Gastroesophageal sphincter (tissue), 4 donors: Measurements from ENCODE around the gene TSPAN15. TPM values are rescaled to one million over a fixed set of nuclear protein-coding genes. Genes with fewer than 3 reads are reported as not detected.

ENCODE experiments used
- ATAC-seq: fragments of 150-250 bp; one replicate; pipeline ENCODE4 v1.9.1; 2016; ENCODE audit warnings: mild to moderate bottlenecking, moderate library complexity
- H3K27ac ChIP-seq, 4 donors: fragments of 200-600 bp; sonication (generic) in 3 of 4; 1 replicate in 3 of 4; 2 replicates in 1 of 4; pipeline ENCODE4 v1.5.1; 2016 to 2019
- H3K27me3 ChIP-seq: fragments of 200-600 bp; sonication (generic); one replicate; pipeline ENCODE4 v1.5.1; 2019
- H3K36me3 ChIP-seq, 2 donors: fragments of 200-600 bp; sonication (generic); one replicate each; pipeline ENCODE4 v1.5.1; 2019; ENCODE audit warnings: control low read depth in 1 of 2
- H3K4me1 ChIP-seq, 3 donors: fragments of 200-600 bp; sonication (generic); 1 replicate in 2 of 3; 2 replicates in 1 of 3; pipeline ENCODE4 v1.5.1; 2016 to 2019; ENCODE audit warnings: control low read depth in 2 of 3
- H3K4me3 ChIP-seq, 2 donors: fragments of 200-600 bp; sonication (generic); one replicate each; pipeline ENCODE4 v1.5.1; 2019; ENCODE audit warnings: mild to moderate bottlenecking in 1 of 2, moderate library complexity in 1 of 2
- H3K9me3 ChIP-seq, 3 donors: fragments of 200-600 bp; sonication (generic); one replicate each; pipeline ENCODE4 v1.5.1; 2017 to 2019; ENCODE audit warnings: control low read depth in 2 of 3
- CTCF ChIP-seq, 4 experiments: fragments of 200-600 bp in 2 of 4; fragments of 450-650 bp in 2 of 4; sonication (generic) in 1 of 4; IDR thresholded peaks; one replicate each; pipeline ENCODE4 v1.5.1; 2017 to 2019; ENCODE audit warnings: antibody characterized with exemption in 4 of 4, mild to moderate bottlenecking in 2 of 4, moderate library complexity in 2 of 4
- EP300 ChIP-seq: sonication (generic); formaldehyde crosslinking; IDR thresholded peaks from one replicate; pipeline ENCODE4 v1.6.1; 2017; ENCODE audit warnings: antibody characterized with exemption, mild to moderate bottlenecking
- POLR2A ChIP-seq, 2 donors: fragments of 450-650 bp; IDR thresholded peaks; one replicate each; pipeline ENCODE4 v1.6.1; 2017; ENCODE audit warnings: antibody characterized with exemption in 2 of 2, mild to moderate bottlenecking in 2 of 2, moderate library complexity in 1 of 2
- POLR2AphosphoS5 ChIP-seq: sonication (generic); formaldehyde crosslinking; IDR thresholded peaks from one replicate; pipeline ENCODE4 v1.6.1; 2017; ENCODE audit warnings: antibody characterized with exemption
- WGBS, 2 donors: methylation state at CpG; one replicate each; pipeline ENCODE4 v1.1.5; 2018; ENCODE audit warnings: low coverage in 1 of 2; 5-methylcytosine and 5-hydroxymethylcytosine counted together
- total RNA-seq, 4 donors: library from RNA; depleted of rRNA; stranded (reverse); fragments of >200 nt; gene quantifications; one replicate each; pipeline ENCODE4 v1.1.0, GENCODE V29; 2016

TSPAN15 gene
- total RNA-seq, 4 donors from 2014 or later = 51.9 to 66.7 (median 58.1) TPM

DNA sequence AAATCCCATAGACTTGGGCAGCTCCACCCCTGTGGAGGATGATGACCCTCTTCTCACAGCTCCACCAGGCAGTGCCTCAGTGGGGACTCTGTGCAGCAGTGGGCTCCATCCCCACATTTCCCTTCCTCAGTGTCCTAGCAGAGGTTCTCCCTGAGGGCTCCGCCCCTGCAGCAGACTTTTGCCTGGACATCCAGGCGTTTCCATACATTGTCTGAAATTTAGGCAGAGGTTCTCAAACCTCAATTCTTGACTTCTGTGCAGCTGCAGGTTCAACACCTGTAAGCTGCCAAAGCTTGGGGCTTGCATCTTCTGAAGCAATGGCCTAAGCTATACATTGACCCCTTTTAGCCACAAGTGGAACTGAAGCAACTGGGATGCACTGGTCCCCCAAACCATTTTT lies 90.2 kb downstream of the TSPAN15 start:
- no peak for ATAC-seq
- no peaks in the 10 kb centered on the region for H3K27me3 ChIP-seq
- no peak overlapping the region for H3K4me3 ChIP-seq
- no peak overlapping the region for H3K27ac ChIP-seq
- TF ChIP-seq CTCF (IDR thresholded peaks at IDR 0.05) = no peak
- no CpG with 5 or more reads among the region's 2 CpGs for WGBS, 2 donors
- peaks cover 0 to 13% (median 0%) of the 10 kb centered on the region in 3 donors for H3K9me3 ChIP-seq
- no peaks in the 10 kb centered on the region for H3K4me1 ChIP-seq
- H3K36me3 ChIP-seq = peaks cover 0 to 6% of the 10 kb centered on the region in 2 donors

GRCh38 chr10:69549959-69550358 lies 98.7 kb downstream of the TSPAN15 start:
- ATAC-seq = no peak
- no peak for TF ChIP-seq POLR2A (IDR thresholded peaks at IDR 0.05)
- TF ChIP-seq CTCF (IDR thresholded peaks at IDR 0.05) = no peak
- no peak for TF ChIP-seq POLR2AphosphoS5
- TF ChIP-seq EP300 = no peak
- no peak overlapping the region for H3K4me3 ChIP-seq
- H3K4me1 ChIP-seq = no peaks in the 10 kb centered on the region
- no peaks in the 10 kb centered on the region for H3K36me3 ChIP-seq
- H3K27me3 ChIP-seq = peaks cover 18% of the 10 kb centered on the region
- H3K27ac ChIP-seq = no peak overlapping the region
- H3K9me3 ChIP-seq = peaks cover 0 to 32% (median 0%) of the 10 kb centered on the region in 3 donors

DNA sequence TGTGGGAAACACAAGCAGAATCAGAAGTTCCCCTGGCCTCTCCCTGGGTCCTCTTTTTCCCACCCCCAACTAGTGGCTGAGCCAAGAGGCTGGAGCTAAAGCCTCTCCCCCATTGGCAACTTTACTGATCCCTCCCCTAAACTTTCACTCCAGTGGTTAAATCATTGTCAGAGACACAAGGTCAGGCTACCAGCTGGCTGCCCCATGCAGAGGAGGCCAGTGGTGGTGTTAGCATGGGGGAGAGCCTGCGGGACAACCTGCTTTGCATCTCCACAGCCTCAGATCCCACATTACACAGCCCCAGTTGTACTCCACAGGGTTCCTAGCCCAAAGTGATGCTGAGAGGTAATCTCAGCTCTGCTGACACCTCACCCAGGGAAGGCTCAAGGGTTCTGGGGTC lies 101.0 kb downstream of the TSPAN15 start:
- H3K27me3 ChIP-seq = peaks cover 38% of the 10 kb centered on the region
- no peak overlapping the region for H3K27ac ChIP-seq
- H3K36me3 ChIP-seq = no peaks in the 10 kb centered on the region
- TF ChIP-seq POLR2A (IDR thresholded peaks at IDR 0.05) (no peak), EP300 (no peak), POLR2AphosphoS5 (no peak), CTCF (IDR thresholded peaks at IDR 0.05) (no peak)
- H3K4me3 ChIP-seq = no peak overlapping the region
- H3K4me1 ChIP-seq = no peaks in the 10 kb centered on the region
- ATAC-seq = no peak
- H3K9me3 ChIP-seq = peaks cover 0 to 32% (median 0%) of the 10 kb centered on the region in 3 donors
- WGBS, 2 donors = 0% methylated on average over 1 of the region's 1 CpG; no CpG with 5 or more reads in 1 of the 2 donors

DNA sequence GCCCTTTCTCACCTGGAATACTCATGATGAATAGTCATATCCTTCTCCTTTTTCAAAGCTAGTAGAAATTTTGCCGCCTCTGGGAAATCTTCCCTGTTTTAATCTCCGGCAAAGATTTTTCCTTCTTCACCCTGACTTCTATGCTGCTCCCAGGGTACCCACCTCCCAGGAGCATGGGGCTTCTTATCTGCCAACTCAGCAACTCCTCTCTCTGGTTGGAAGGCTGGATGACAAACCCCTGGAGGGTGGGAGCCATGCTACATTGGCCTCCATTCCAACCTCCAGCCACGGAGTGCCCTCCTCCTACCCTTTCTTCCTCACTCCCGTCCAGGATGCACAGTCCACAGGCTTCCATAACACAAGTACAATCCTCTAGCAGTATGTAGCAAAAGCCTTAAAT lies 102.1 kb downstream of the TSPAN15 start:
- no peaks in the 10 kb centered on the region for H3K4me1 ChIP-seq
- no peak overlapping the region for H3K4me3 ChIP-seq
- H3K27me3 ChIP-seq = peaks cover 46% of the 10 kb centered on the region
- no peak for TF ChIP-seq CTCF (IDR thresholded peaks at IDR 0.05)
- no peak for TF ChIP-seq POLR2A (IDR thresholded peaks at IDR 0.05)
- TF ChIP-seq EP300 = no peak
- no peak for TF ChIP-seq POLR2AphosphoS5
- ATAC-seq = no peak
- no peak overlapping the region for H3K27ac ChIP-seq
- H3K9me3 ChIP-seq = peaks cover 0 to 32% (median 0%) of the 10 kb centered on the region in 3 donors
- H3K36me3 ChIP-seq = no peaks in the 10 kb centered on the region
- WGBS, 2 donors = 92 to 100% methylated on average over 1 to 2 of the region's 4 CpGs

- H3K4me3 ChIP-seq = no peak overlapping the region
- TF ChIP-seq CTCF (IDR thresholded peaks at IDR 0.05) (no peak), POLR2A (IDR thresholded peaks at IDR 0.05) (no peak), POLR2AphosphoS5 (no peak), EP300 (no peak)
- H3K27me3 ChIP-seq = peaks cover 59% of the 10 kb centered on the region
- peaks cover 0 to 19% (median 0%) of the 10 kb centered on the region in 3 donors for H3K9me3 ChIP-seq
- H3K27ac ChIP-seq = no peak overlapping the region
- no peaks in the 10 kb centered on the region for H3K36me3 ChIP-seq
- no peak for ATAC-seq
- WGBS, 2 donors = 36% methylated on average over 2 of the region's 6 CpGs; no CpG with 5 or more reads in 1 of the 2 donors
- H3K4me1 ChIP-seq = no peaks in the 10 kb centered on the region
Observed at GRCh38 chr10:69554611-69555010, 103.3 kb downstream of the TSPAN15 start.

Other genes with a start within 250 kb of the TSPAN15 start
- under 1 TPM in 1 of 4 donors, not detected in 3; 0.27 TPM for gene HKDC1, start 231.1 kb upstream of the TSPAN15 start, total RNA-seq
- 100 to 1,000 TPM in 3 of 4 donors, 10 to 100 TPM in 1; 92.5 to 216 (median 126) TPM for gene HK1, start 173.0 kb upstream of the TSPAN15 start, total RNA-seq
- 100 to 1,000 TPM in 2 of 4 donors, 10 to 100 TPM in 2; 37.1 to 176 (median 122) TPM for gene TACR2, start 34.5 kb upstream of the TSPAN15 start, total RNA-seq
- under 1 TPM in 1 of 4 donors, not detected in 3; 0.54 TPM for gene NEUROG3, start 122.0 kb downstream of the TSPAN15 start, total RNA-seq
- 1 to 10 TPM in 3 of 4 donors, under 1 TPM in 1; 0.81 to 7.9 (median 5.9) TPM for gene FAM241B, start 178.8 kb downstream of the TSPAN15 start, total RNA-seq